ENCODE measurements around the gene ATP2A2.

The ATP2A2 gene

DNA sequence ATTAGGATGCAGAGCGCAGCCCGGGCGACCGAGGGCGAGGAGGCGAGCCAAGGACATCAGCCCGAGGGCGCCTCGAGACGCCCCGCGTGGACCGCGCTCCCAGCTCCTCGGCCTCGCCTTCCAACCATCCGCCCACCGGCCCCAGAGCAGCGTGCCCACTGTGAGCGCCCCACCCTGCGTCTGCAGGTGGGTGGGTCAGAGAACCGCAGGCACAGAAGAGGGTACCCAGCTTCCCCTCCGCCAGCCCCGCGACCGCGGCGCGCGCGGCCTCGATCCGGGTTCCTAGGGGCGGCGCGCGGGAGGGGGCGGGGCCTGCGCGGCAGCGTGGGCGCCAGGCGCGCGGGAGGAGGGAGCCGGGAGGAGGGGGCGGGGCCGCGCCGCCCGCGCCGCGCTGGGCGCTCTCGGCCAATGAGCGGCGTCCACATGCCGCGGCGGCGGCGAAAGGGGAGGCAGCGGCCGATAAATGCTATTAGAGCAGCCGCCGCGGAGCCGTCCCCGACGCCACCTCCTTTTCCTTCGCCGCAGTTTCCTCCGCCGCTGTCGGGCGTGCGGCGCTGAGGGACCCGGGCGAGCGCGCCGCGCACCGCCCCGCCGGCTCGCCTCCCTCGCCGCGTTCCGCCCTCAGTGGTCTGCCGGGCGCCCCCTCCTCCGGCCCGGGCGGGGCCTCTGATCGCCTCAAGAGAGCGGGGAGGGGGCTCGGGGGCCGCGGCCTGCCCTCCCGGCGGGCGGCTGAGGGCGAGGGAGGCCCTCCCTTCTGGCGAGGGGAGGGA is at the start of gene ATP2A2:
TSS of gene ATP2A2 (plus strand) at position 469 of the 770 bp plus-strand sequence. CDS start 543 bp downstream, outside the sequence.
- Histone ChIP-seq H3K27me3 (ENCODE audit: insufficient read depth, poor library complexity, severe bottlenecking) (no peaks in the 10 kb centered on the region), H3K36me3 (ENCODE audit: low read depth) (peaks cover 41% of the 10 kb centered on the region), H3K4me1 (ENCODE audit: insufficient read depth, poor library complexity, severe bottlenecking) (peaks cover 23% of the 10 kb centered on the region), H3K27ac (ENCODE audit: poor library complexity, severe bottlenecking) (peak within 1 kb of the TSS; percentile 89), H3K4me3 (ENCODE audit: severe bottlenecking) (peak within 1 kb of the TSS; percentile 66), H3K9me3 (ENCODE audit: severe bottlenecking) (no peaks in the 10 kb centered on the region)
- ATAC-seq (ENCODE audit: low read depth) (peak; percentile 68), DNase-seq (ENCODE audit: low spot score) (peak; percentile 85)
- no peak for TF ChIP-seq CTCF (IDR thresholded peaks at IDR 0.05; ENCODE audit: poor library complexity, severe bottlenecking)

DNA sequence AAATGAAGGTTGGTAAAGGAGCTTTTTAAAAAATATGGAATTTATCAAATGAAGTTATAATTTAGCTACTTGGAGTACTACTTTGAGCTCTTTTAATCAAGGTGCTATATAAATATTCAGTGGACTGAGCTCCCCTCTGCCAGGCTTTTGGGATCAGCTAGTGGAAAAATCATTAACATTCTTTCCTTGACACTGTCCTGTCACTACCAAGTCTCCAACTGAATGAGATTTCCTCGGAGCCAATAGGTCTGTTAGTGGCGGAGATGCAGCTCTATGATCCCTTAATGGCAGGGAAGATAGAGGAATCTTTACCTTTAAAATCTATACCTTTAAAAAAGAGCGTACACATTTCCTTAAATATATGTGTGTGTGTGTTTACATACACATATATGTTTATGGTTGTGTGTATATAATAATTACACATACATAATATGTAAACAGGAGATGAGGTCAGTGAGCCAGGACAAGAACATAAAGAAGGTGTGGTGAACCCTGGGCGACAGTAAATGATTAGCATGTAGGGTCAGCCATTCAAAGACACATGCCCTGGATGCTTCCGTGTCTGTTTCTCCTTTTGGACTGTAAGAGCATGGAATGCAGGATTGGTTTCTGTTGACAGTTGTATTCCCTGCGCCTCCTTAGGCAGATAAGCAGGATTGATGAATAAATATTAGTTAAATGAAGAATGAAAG is 47.7 kb upstream of the ATP2A2 start:
- Histone ChIP-seq H3K4me3 (ENCODE audit: severe bottlenecking) (no peak overlapping the region), H3K4me1 (ENCODE audit: insufficient read depth, poor library complexity, severe bottlenecking) (no peaks in the 10 kb centered on the region), H3K27me3 (ENCODE audit: insufficient read depth, poor library complexity, severe bottlenecking) (no peaks in the 10 kb centered on the region), H3K9me3 (ENCODE audit: severe bottlenecking) (no peaks in the 10 kb centered on the region), H3K27ac (ENCODE audit: poor library complexity, severe bottlenecking) (no peak overlapping the region), H3K36me3 (ENCODE audit: low read depth) (no peaks in the 10 kb centered on the region)
- ATAC-seq (ENCODE audit: low read depth) (no peak), DNase-seq (ENCODE audit: low spot score) (no peak)
- no peak for TF ChIP-seq CTCF (IDR thresholded peaks at IDR 0.05; ENCODE audit: poor library complexity, severe bottlenecking)

DNA sequence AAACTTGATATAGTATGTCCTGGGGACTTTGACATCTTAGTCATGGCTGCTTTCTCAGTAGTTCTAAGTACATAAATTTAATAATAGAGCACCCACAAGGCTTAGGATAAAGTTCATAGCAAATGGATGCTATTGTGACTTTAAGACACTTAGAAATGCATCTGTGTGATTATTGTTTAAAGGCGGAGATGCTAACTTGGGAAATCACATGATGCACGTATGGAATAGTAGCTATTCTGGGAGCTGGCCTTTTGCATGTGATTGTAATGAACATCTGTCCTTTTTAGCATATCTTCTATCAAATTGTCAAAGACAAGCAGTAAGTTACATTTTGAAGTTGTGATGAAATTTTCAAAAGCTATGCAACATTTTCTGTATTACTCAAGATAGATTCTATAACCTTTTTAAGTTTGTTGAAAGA is 46.7 kb upstream of the ATP2A2 start:
- no peak for TF ChIP-seq CTCF (IDR thresholded peaks at IDR 0.05; ENCODE audit: poor library complexity, severe bottlenecking)
- Histone ChIP-seq H3K4me1 (ENCODE audit: insufficient read depth, poor library complexity, severe bottlenecking) (no peaks in the 10 kb centered on the region), H3K27ac (ENCODE audit: poor library complexity, severe bottlenecking) (no peak overlapping the region), H3K4me3 (ENCODE audit: severe bottlenecking) (no peak overlapping the region), H3K9me3 (ENCODE audit: severe bottlenecking) (no peaks in the 10 kb centered on the region), H3K27me3 (ENCODE audit: insufficient read depth, poor library complexity, severe bottlenecking) (no peaks in the 10 kb centered on the region), H3K36me3 (ENCODE audit: low read depth) (no peaks in the 10 kb centered on the region)
- no peak for DNase-seq (ENCODE audit: low spot score)
- ATAC-seq (ENCODE audit: low read depth) = no peak

GRCh38 chr12:110234755-110235154 is 46.3 kb upstream of the ATP2A2 start:
- Histone ChIP-seq H3K4me3 (ENCODE audit: severe bottlenecking) (no peak overlapping the region), H3K4me1 (ENCODE audit: insufficient read depth, poor library complexity, severe bottlenecking) (no peaks in the 10 kb centered on the region), H3K36me3 (ENCODE audit: low read depth) (no peaks in the 10 kb centered on the region), H3K27ac (ENCODE audit: poor library complexity, severe bottlenecking) (no peak overlapping the region), H3K9me3 (ENCODE audit: severe bottlenecking) (no peaks in the 10 kb centered on the region), H3K27me3 (ENCODE audit: insufficient read depth, poor library complexity, severe bottlenecking) (no peaks in the 10 kb centered on the region)
- DNase-seq (ENCODE audit: low spot score) (no peak), ATAC-seq (ENCODE audit: low read depth) (no peak)
- TF ChIP-seq CTCF (IDR thresholded peaks at IDR 0.05; ENCODE audit: poor library complexity, severe bottlenecking) = no peak
